GM12878 (cell line): ENCODE data around the gene PBLD. TPM values are rescaled to one million over a fixed set of nuclear protein-coding genes. Genes with fewer than 3 reads are reported as not detected.

ENCODE experiments used
- ATAC-seq: fragments of 200-7000 bp; cut with Tn5 transposase; 3 replicates; pipeline ENCODE4 v1.9.1; 2020; ENCODE audit warnings: mild to moderate bottlenecking, moderate library complexity
- BruUV-seq: library from RNA; stranded (reverse); fragments of 400-500 nt; replicated peaks from 2 replicates; lab custom pipeline; 2021; lab: Mats Ljungman, UMichigan
- CTCF ChIA-PET: fragments of 300-600 bp; sonication (Branson Sonifier 250); formaldehyde crosslinking; extraction: SDS; loops from one replicate; lab custom pipeline; 2021; ENCODE audit warnings: inconsistent platforms; lab: Yijun Ruan, JAX
- POLR2A ChIA-PET: fragments of 350-600 bp; formaldehyde crosslinking; extraction: SDS; loops from one replicate; lab custom pipeline; 2021; ENCODE audit warnings: inconsistent platforms; lab: Charles Lee
- RAD21 ChIA-PET: fragments of 300-600 bp; sonication (Branson Sonifier 250); formaldehyde crosslinking; loops from one replicate; lab custom pipeline; 2023; ENCODE audit warnings: antibody characterized with exemption; ENCODE audit not compliant: unreplicated experiment; lab: Charles Lee
- SMC1A ChIA-PET: fragments of 300-600 bp; sonication (Branson Sonifier 250); formaldehyde crosslinking; loops from one replicate; lab custom pipeline; 2023; ENCODE audit not compliant: unreplicated experiment, uncharacterized antibody; lab: Charles Lee
- DNase-seq: peaks from one replicate; pipeline ENCODE4 v3.0.0-alpha.2; 2011; ENCODE audit warnings: low read depth, low spot score
- FAIRE-seq: peaks from 3 replicates; lab custom pipeline; 2011; peaks lifted over from hg19 to GRCh38; lab: Jason Lieb, UNC
- H2AFZ ChIP-seq: 2 replicates; pipeline ENCODE4 v1.6.0; 2011; ENCODE audit warnings: low read depth, low read length, control low read depth; ENCODE audit not compliant: control insufficient read depth
- H3K27ac ChIP-seq: 2 replicates; pipeline ENCODE4 v1.5.1; 2011; ENCODE audit warnings: control low read depth; ENCODE audit not compliant: control insufficient read depth, insufficient read depth
- H3K27me3 ChIP-seq, 2 experiments: replicated peaks in 1 of 2; 2 replicates each; pipeline versions ENCODE4 v1.6.0 to v1.6.1; 2011; ENCODE audit warnings: low read length in 1 of 2; ENCODE audit not compliant: control insufficient read depth in 2 of 2, insufficient read depth in 2 of 2
- H3K36me3 ChIP-seq, 2 experiments: 2 replicates each; pipeline ENCODE4 v1.5.1; 2011; ENCODE audit warnings: low read length in 1 of 2; ENCODE audit not compliant: control insufficient read depth in 2 of 2, insufficient read depth in 2 of 2
- H3K4me1 ChIP-seq: 2 replicates; pipeline ENCODE4 v1.6.1; 2011; ENCODE audit warnings: mild to moderate bottlenecking, low read length, moderate library complexity, mixed read lengths; ENCODE audit not compliant: control insufficient read depth, insufficient read depth
- H3K4me2 ChIP-seq: 2 replicates; pipeline ENCODE4 v1.6.0; 2011; ENCODE audit warnings: control low read depth; ENCODE audit not compliant: control insufficient read depth, insufficient read depth
- H3K4me3 ChIP-seq: fragments of 200-600 bp; sonication (generic); 2 replicates; pipeline ENCODE4 v1.5.1; 2016
- H3K79me2 ChIP-seq: 2 replicates; pipeline ENCODE4 v1.6.0; 2011; ENCODE audit warnings: low read length; ENCODE audit not compliant: control insufficient read depth, insufficient read depth
- H3K9ac ChIP-seq: 2 replicates; pipeline ENCODE4 v1.8.0; 2011; ENCODE audit warnings: low read length, control low read depth, mixed read lengths; ENCODE audit not compliant: control insufficient read depth, insufficient read depth
- H3K9me3 ChIP-seq: replicated peaks from 3 replicates; pipeline ENCODE4 v1.5.1; 2011; ENCODE audit warnings: mild to moderate bottlenecking, low read length; ENCODE audit not compliant: control insufficient read depth, insufficient read depth
- H4K20me1 ChIP-seq: 2 replicates; pipeline ENCODE4 v1.6.0; 2011; ENCODE audit not compliant: control insufficient read depth, insufficient read depth
- E2F8 ChIP-seq: fragments of 450-650 bp; IDR thresholded peaks from 2 replicates; pipeline ENCODE4 v1.6.1; 2018; ENCODE audit warnings: mild to moderate bottlenecking, low read depth, moderate library complexity; ENCODE audit not compliant: partially characterized antibody
- E4F1 ChIP-seq: fragments of 450-650 bp; IDR thresholded peaks from 2 replicates; pipeline ENCODE4 v1.6.1; 2018; ENCODE audit warnings: borderline replicate concordance, mild to moderate bottlenecking; ENCODE audit not compliant: partially characterized antibody
- ETV6 ChIP-seq, 2 experiments: fragments of 450-650 bp in 1 of 2; IDR thresholded peaks in 1 of 2; conservative IDR thresholded peaks in 1 of 2; 2 replicates each; pipeline ENCODE4 v1.6.1; 2014; ENCODE audit warnings: antibody characterized with exemption in 1 of 2, borderline replicate concordance in 1 of 2, low read depth in 1 of 2, mild to moderate bottlenecking in 1 of 2, moderate library complexity in 1 of 2
- HDAC2 ChIP-seq: fragments of 200-600 bp; sonication (generic); IDR thresholded peaks from 2 replicates; pipeline ENCODE4 v1.6.1; 2017
- MEF2A ChIP-seq: IDR thresholded peaks from 2 replicates; pipeline ENCODE4 v1.6.1; 2011; ENCODE audit warnings: low read depth, mild to moderate bottlenecking, low read length, moderate library complexity; ENCODE audit not compliant: insufficient read depth
- NFYB ChIP-seq: IDR thresholded peaks from 2 replicates; pipeline ENCODE4 v1.6.1; 2011; ENCODE audit warnings: low read depth, mild to moderate bottlenecking, low read length, improper control_type of control experiment, moderate library complexity; ENCODE audit not compliant: insufficient read depth
- PML ChIP-seq: IDR thresholded peaks from 2 replicates; pipeline ENCODE4 v1.6.1; 2012; ENCODE audit warnings: low read length, inconsistent platforms
- REST ChIP-seq: IDR thresholded peaks from 2 replicates; pipeline ENCODE4 v1.6.1; 2012; ENCODE audit warnings: mild to moderate bottlenecking, low read depth, low read length
- STAT1 ChIP-seq: fragments of 450-650 bp; conservative IDR thresholded peaks from 2 replicates; pipeline ENCODE4 v1.6.1; 2014; ENCODE audit warnings: antibody characterized with exemption, mild to moderate bottlenecking
- SUZ12 ChIP-seq: fragments of 200-600 bp; sonication (generic); IDR thresholded peaks from one replicate; pipeline ENCODE4 v1.6.1; 2018; ENCODE audit warnings: antibody characterized with exemption, mild to moderate bottlenecking; ENCODE audit not compliant: unreplicated experiment
- TARDBP ChIP-seq: IDR thresholded peaks from 2 replicates; pipeline ENCODE4 v1.6.1; 2016; ENCODE audit warnings: borderline replicate concordance
- ZNF384 ChIP-seq: IDR thresholded peaks from 2 replicates; pipeline ENCODE4 v1.6.1; 2012; ENCODE audit warnings: low read depth, mild to moderate bottlenecking, low read length, improper control_type of control experiment, borderline replicate concordance
- WGBS: methylation state at CpG from one replicate; pipeline ENCODE4 v1.1.6; 2016; ENCODE audit warnings: low lambda C conversion rate; ENCODE audit not compliant: insufficient replicate concordance, insufficient coverage; ENCODE audit errors: missing lambda C conversion rate; 5-methylcytosine and 5-hydroxymethylcytosine counted together
- in situ Hi-C: fragments of 300-500 bp; cut with MboI; formaldehyde crosslinking; loops from 9 replicates; pipeline ENCODE4 v1.14.3; 2018; ENCODE audit warnings: mixed read lengths
- intact Hi-C: fragments of 100-400 bp; cut with micrococcal nuclease; formaldehyde crosslinking; loops from one replicate; pipeline ENCODE4 v1.14.2; 2022; ENCODE audit not compliant: unreplicated experiment
- polyA plus RNA-seq, 11 experiments: library from polyadenylated mRNA; depleted of rRNA in 4 of 11; unstranded in 6 of 11; stranded (reverse) in 5 of 11; fragments of >200 nt; fragmentation: Nextera tagmentation in 4 of 11; fragmentation: Illumina TruSeq in 1 of 11; extraction: Ambion mirVana in 4 of 11; extraction: Trizol in 1 of 11; gene quantifications; 1 replicate in 1 of 11; 2 replicates in 10 of 11; pipeline versions ENCODE4 v1.2.1 to v1.2.3, GENCODE V29; 2011 to 2016; ENCODE audit warnings: inconsistent platforms in 2 of 11, missing spikeins in 2 of 11, low read depth in 1 of 11
- total RNA-seq, 4 experiments: library from RNA; depleted of rRNA in 3 of 4; stranded (reverse); fragments of >200 nt in 3 of 4; fragmentation: Illumina TruSeq in 1 of 4; extraction: Trizol in 1 of 4; gene quantifications; 2 replicates each; pipeline versions ENCODE4 v1.2.1 to v1.2.3, GENCODE V29; 2013 to 2021

PBLD gene
- total and polyA plus RNA-seq, 10 of the 15 experiments (the other 5 are each of a cell fraction or from before 2014, with no cell fraction given): 0.68 to 2.8 (median 1.7) TPM

GRCh38 chr10:68371604-68372003 lies 38.9 kb upstream of the PBLD start (continued):
- TF ChIP-seq E2F8 (no peak), STAT1 (no peak), SUZ12 (no peak)
- TF ChIP-seq, all 136 proteins: peak for 0

GRCh38 chr10:68367121-68367520 lies 34.4 kb upstream of the PBLD start:
- in situ Hi-C loops: no loop called here
- H3K9me3 ChIP-seq: peaks cover 6% of the 10 kb centered on the region; the same call in 2 of the 3 replicates
- SMC1A ChIA-PET: no interaction called here
- no peaks in the 10 kb centered on the region for H4K20me1 ChIP-seq
- BruUV-seq: no TSS peak
- H3K79me2 ChIP-seq: no peaks in the 10 kb centered on the region
- no peak overlapping the region for H2AFZ ChIP-seq
- H3K4me3 ChIP-seq: no peak overlapping the region
- FAIRE-seq (no peak), ATAC-seq (no peak), DNase-seq (no peak)
- no peaks in the 10 kb centered on the region for H3K27me3 ChIP-seq
- no peak overlapping the region for H3K9ac ChIP-seq
- WGBS: 96% methylated on average over 2 of the region's 2 CpGs
- peaks cover 0 to 8% of the 10 kb centered on the region in 2 experiments; a peak in 2 of 4 replicates for H3K36me3 ChIP-seq
- RAD21 ChIA-PET: no interaction called here
- CTCF ChIA-PET: no interaction called here
- POLR2A ChIA-PET: no interaction called here
- H3K4me1 ChIP-seq: no peaks in the 10 kb centered on the region
- H3K27ac ChIP-seq: no peak overlapping the region
- intact Hi-C loops: no loop called here
- H3K4me2 ChIP-seq: no peak overlapping the region
- TF ChIP-seq ETV6 (conservative IDR thresholded peaks at IDR 0.05 in 1 of 2, IDR thresholded peaks at IDR 0.05 in 1 of 2; ENCODE audit: borderline replicate concordance in 1 of 2, low read depth in 1 of 2): no peak
- TF ChIP-seq TARDBP: no peak
- no peak for TF ChIP-seq E4F1
- no peak for TF ChIP-seq REST
- TF ChIP-seq PML: no peak
- TF ChIP-seq HDAC2: no peak
- TF ChIP-seq ZNF384: no peak
- no peak for TF ChIP-seq MEF2A
- TF ChIP-seq NFYB: no peak
